Measurements from ENCODE around the gene GALNS. TPM values are rescaled to one million over a fixed set of nuclear protein-coding genes. Genes with fewer than 3 reads are reported as not detected.

GALNS gene
- total and polyA plus RNA-seq, 2 of the 8 experiments (the other 6 are each of a cell fraction or from before 2014, with no cell fraction given): 8.9 to 17.8 TPM

DNA sequence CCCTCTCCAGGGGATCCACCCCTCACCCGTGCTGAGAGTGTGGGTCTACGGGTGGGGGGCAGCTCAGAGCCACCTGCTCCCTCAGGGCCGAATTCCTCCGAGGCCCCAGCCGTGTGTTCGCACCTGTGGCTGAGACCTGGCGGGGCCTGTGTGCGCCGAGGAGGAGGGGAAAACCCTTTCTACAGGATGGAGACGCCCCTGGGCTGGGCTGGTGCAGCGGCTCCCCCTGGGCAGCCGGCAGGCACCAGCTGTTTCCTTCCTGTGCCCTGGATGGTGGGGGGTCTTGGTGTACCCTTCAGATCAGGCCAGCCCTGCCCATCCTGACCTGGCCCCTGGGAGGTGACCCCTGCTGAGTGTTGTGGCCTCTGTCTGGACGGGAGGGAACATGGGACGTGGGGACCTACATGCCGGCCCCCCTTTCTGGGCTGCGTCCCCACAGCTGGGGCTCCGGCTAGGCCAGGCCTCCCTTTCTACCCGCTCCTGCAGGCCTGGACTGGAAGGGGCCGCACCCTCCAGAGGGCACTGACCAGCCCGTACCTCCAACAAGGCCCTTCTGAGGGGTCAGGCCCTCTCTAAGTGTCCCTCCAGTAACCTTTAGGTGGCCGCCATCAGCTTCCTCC lies 38.0 kb upstream of the GALNS start:
- no peak overlapping the region for H3K4me3 ChIP-seq (ENCODE audit: extremely low read depth in 1 of 4, insufficient read depth in 2 of 4, low read depth in 3 of 4, low read length in 4 of 4)
- TF ChIP-seq SP1 (IDR thresholded peaks at IDR 0.05; ENCODE audit: low read depth, low read length) (no peak), EGR1 (IDR thresholded peaks at IDR 0.05; ENCODE audit: borderline replicate concordance, low read depth, low read length) (no peak), KDM5A (IDR thresholded peaks at IDR 0.05; ENCODE audit: low read length) (no peak), SP2 (IDR thresholded peaks at IDR 0.05; ENCODE audit: low read length) (no peak), CREB1 (IDR thresholded peaks at IDR 0.05) (no peak), SP4 (IDR thresholded peaks at IDR 0.05; ENCODE audit: low read length) (no peak), YY1 (IDR thresholded peaks at IDR 0.05; ENCODE audit: low read depth, low read length) (no peak), TCF12 (IDR thresholded peaks at IDR 0.05; ENCODE audit: low read depth, low read length) (no peak), RNF2 (IDR thresholded peaks at IDR 0.05; ENCODE audit: borderline replicate concordance, low read depth, low read length, missing control alignments, poor library complexity, severe bottlenecking) (no peak), NRF1 (IDR thresholded peaks at IDR 0.05; ENCODE audit: low read depth, low read length) (no peak), TBP (IDR thresholded peaks at IDR 0.05; ENCODE audit: low read depth, low read length) (no peak), CHD2 (IDR thresholded peaks at IDR 0.05; ENCODE audit: low read length) (no peak)
- TF ChIP-seq, protein P1, sequence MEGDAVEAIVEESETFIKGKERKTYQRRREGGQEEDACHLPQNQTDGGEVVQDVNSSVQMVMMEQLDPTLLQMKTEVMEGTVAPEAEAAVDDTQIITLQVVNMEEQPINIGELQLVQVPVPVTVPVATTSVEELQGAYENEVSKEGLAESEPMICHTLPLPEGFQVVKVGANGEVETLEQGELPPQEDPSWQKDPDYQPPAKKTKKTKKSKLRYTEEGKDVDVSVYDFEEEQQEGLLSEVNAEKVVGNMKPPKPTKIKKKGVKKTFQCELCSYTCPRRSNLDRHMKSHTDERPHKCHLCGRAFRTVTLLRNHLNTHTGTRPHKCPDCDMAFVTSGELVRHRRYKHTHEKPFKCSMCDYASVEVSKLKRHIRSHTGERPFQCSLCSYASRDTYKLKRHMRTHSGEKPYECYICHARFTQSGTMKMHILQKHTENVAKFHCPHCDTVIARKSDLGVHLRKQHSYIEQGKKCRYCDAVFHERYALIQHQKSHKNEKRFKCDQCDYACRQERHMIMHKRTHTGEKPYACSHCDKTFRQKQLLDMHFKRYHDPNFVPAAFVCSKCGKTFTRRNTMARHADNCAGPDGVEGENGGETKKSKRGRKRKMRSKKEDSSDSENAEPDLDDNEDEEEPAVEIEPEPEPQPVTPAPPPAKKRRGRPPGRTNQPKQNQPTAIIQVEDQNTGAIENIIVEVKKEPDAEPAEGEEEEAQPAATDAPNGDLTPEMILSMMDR (IDR thresholded peaks at IDR 0.05; ENCODE audit: control extremely low read depth in 1 of 3, insufficient read depth in 1 of 3, low read depth in 1 of 3, low read length in 3 of 3): no peak

More for the DNA sequence above, 38.0 kb upstream of the GALNS start:
- H3K23ac ChIP-seq (ENCODE audit: insufficient read length): no peak overlapping the region
- H3K14ac ChIP-seq (ENCODE audit: insufficient read length): no peak overlapping the region
- H4K20me1 ChIP-seq (replicated peaks in 1 of 2; ENCODE audit: control insufficient read depth in 1 of 2, insufficient read depth in 2 of 2, low read length in 2 of 2): no peaks in the 10 kb centered on the region
- H3K27ac ChIP-seq (ENCODE audit: low read depth, low read length): no peak overlapping the region
- DNase-seq (ENCODE audit: low read depth in 1 of 2, low spot score in 2 of 2) (no peak), FAIRE-seq (no peak)
- no peaks in the 10 kb centered on the region for H3K9me3 ChIP-seq (ENCODE audit: insufficient read depth in 2 of 2, low read depth in 1 of 2, low read length in 1 of 2)
- CTCF ChIA-PET (ENCODE audit: partially characterized antibody): interaction anchor here (0.7 to 1.4 kb wide), 2 partner anchors 37 to 51 kb away, joined by 3 to 4 read pairs; partner anchors contain the start of genes GALNS and TRAPPC2L
- no peak overlapping the region for H4K5ac ChIP-seq (ENCODE audit: insufficient read length, low read depth, low read length)
- no peak overlapping the region for H3K56ac ChIP-seq (replicated peaks; ENCODE audit: insufficient read length, low read depth, low read length)
- no peak overlapping the region for H2AK5ac ChIP-seq (ENCODE audit: low read depth, low read length)
- H3K36me3 ChIP-seq (ENCODE audit: control insufficient read depth in 2 of 4, insufficient read depth in 4 of 4, low read length in 3 of 4): no peaks in the 10 kb centered on the region
- H4K8ac ChIP-seq (ENCODE audit: extremely low read depth, insufficient read depth, low read length): no peak overlapping the region
- no peaks in the 10 kb centered on the region for H3K79me1 ChIP-seq (ENCODE audit: low read depth, low read length)
- H3K4me2 ChIP-seq (ENCODE audit: insufficient read depth in 1 of 2, low read depth in 2 of 2, low read length in 2 of 2): no peak overlapping the region
- 86% methylated on average over 17 of the region's 21 CpGs; no CpG with 5 or more reads in 1 of the 2 experiments for WGBS, 2 experiments (ENCODE audit: extremely low coverage in 1 of 2, insufficient coverage in 1 of 2, insufficient read length in 1 of 2, insufficient replicate concordance in 2 of 2, low coverage in 1 of 2, low lambda C conversion rate in 2 of 2, missing lambda C conversion rate in 1 of 2)
- H2BK15ac ChIP-seq (ENCODE audit: low read length): no peak overlapping the region
- no peak overlapping the region for H4K91ac ChIP-seq (replicated peaks; ENCODE audit: insufficient read length, low read length)
- H3K9ac ChIP-seq (replicated peaks in 1 of 4; ENCODE audit: extremely low read depth in 1 of 4, low read depth in 3 of 4, low read length in 3 of 4): no peak overlapping the region
- no peak overlapping the region for H3K18ac ChIP-seq (ENCODE audit: extremely low read depth, low read length)
- no peaks in the 10 kb centered on the region for H3K23me2 ChIP-seq (ENCODE audit: low read depth, low read length)
- no peak overlapping the region for H2BK5ac ChIP-seq (ENCODE audit: low read depth, low read length)
- no peak overlapping the region for H3K4ac ChIP-seq (replicated peaks; ENCODE audit: insufficient read length, low read depth, low read length)
- H2BK120ac ChIP-seq (replicated peaks; ENCODE audit: low read depth, low read length): no peak overlapping the region
- no peaks in the 10 kb centered on the region for H3K27me3 ChIP-seq (replicated peaks in 1 of 4; ENCODE audit: control insufficient read depth in 3 of 4, extremely low read depth in 1 of 4, insufficient read depth in 3 of 4, low read length in 3 of 4)
- POLR2A ChIA-PET (ENCODE audit: partially characterized antibody): no interaction called here
- no peak overlapping the region for H2BK20ac ChIP-seq (ENCODE audit: low read length)
- H2BK12ac ChIP-seq (ENCODE audit: low read depth, low read length): no peak overlapping the region
- no peaks in the 10 kb centered on the region for H3K79me2 ChIP-seq (ENCODE audit: control insufficient read depth in 1 of 2, insufficient read depth in 2 of 2, low read length in 2 of 2)
- no peaks in the 10 kb centered on the region for H3K4me1 ChIP-seq (replicated peaks in 1 of 4; ENCODE audit: control insufficient read depth in 3 of 4, insufficient read depth in 4 of 4, low read length in 3 of 4)
- no peak overlapping the region for H2AFZ ChIP-seq (ENCODE audit: low read length)
